H9 (cell line): ENCODE data around the gene TRIM17. TPM values are rescaled to one million over a fixed set of nuclear protein-coding genes. Genes with fewer than 3 reads are reported as not detected.

ENCODE experiments used
- DNase-seq: peaks from one replicate; pipeline ENCODE4 v3.0.0-alpha.2; 2017
- H2AFZ ChIP-seq: one replicate; pipeline ENCODE4 v1.6.1; 2013; ENCODE audit warnings: mild to moderate bottlenecking, low read length, control low read depth, moderate library complexity
- H2AK5ac ChIP-seq: 2 replicates; pipeline ENCODE4 v1.6.1; 2013; ENCODE audit warnings: low read length, control low read depth, mixed read lengths; ENCODE audit not compliant: insufficient read length
- H2BK120ac ChIP-seq: one replicate; pipeline ENCODE4 v1.6.1; 2013; ENCODE audit warnings: low read depth, mild to moderate bottlenecking, low read length, control low read depth, inconsistent platforms; ENCODE audit not compliant: poor library complexity, severe bottlenecking
- H2BK12ac ChIP-seq: 2 replicates; pipeline ENCODE4 v1.6.1; 2013; ENCODE audit warnings: low read length, control low read depth, mixed read lengths, low read depth; ENCODE audit not compliant: insufficient read length
- H2BK15ac ChIP-seq: 2 replicates; pipeline ENCODE4 v1.6.1; 2013; ENCODE audit warnings: low read depth, low read length, control low read depth
- H2BK20ac ChIP-seq: one replicate; pipeline ENCODE4 v1.6.1; 2013; ENCODE audit warnings: low read depth, mild to moderate bottlenecking, low read length, control low read depth, inconsistent platforms; ENCODE audit not compliant: poor library complexity, severe bottlenecking
- H2BK5ac ChIP-seq: 2 replicates; pipeline ENCODE4 v1.6.1; 2013; ENCODE audit warnings: low read length, control low read depth, mixed read lengths; ENCODE audit not compliant: insufficient read length
- H3K14ac ChIP-seq: 2 replicates; pipeline ENCODE4 v1.6.1; 2013; ENCODE audit warnings: low read length, control low read depth; ENCODE audit not compliant: insufficient read depth
- H3K18ac ChIP-seq: 2 replicates; pipeline ENCODE4 v1.6.1; 2013; ENCODE audit warnings: low read depth, mild to moderate bottlenecking, mixed read lengths, low read length, control low read depth; ENCODE audit not compliant: insufficient read length
- H3K23ac ChIP-seq: 2 replicates; pipeline ENCODE4 v1.6.1; 2013; ENCODE audit warnings: low read length, control low read depth, mixed read lengths, low read depth; ENCODE audit not compliant: insufficient read length
- H3K23me2 ChIP-seq: 2 replicates; pipeline ENCODE4 v1.6.1; 2013; ENCODE audit warnings: low read depth, mild to moderate bottlenecking, mixed read lengths, low read length, control low read depth; ENCODE audit not compliant: insufficient read length, poor library complexity, severe bottlenecking
- H3K27ac ChIP-seq: 2 replicates; pipeline ENCODE4 v1.5.1; 2013; ENCODE audit warnings: low read length, control low read depth, mixed read lengths, low read depth; ENCODE audit not compliant: insufficient read length
- H3K27me3 ChIP-seq: 2 replicates; pipeline ENCODE4 v1.6.1; 2013; ENCODE audit warnings: low read length, control low read depth, inconsistent platforms; ENCODE audit not compliant: insufficient read depth
- H3K4ac ChIP-seq: 2 replicates; pipeline ENCODE4 v1.6.1; 2013; ENCODE audit warnings: low read depth, mild to moderate bottlenecking, control low read depth, inconsistent platforms, low read length, moderate library complexity
- H3K4me1 ChIP-seq: 2 replicates; pipeline ENCODE4 v1.6.1; 2013; ENCODE audit warnings: low read length, control low read depth, inconsistent platforms; ENCODE audit not compliant: insufficient read depth
- H3K4me2 ChIP-seq: 2 replicates; pipeline ENCODE4 v1.6.1; 2013; ENCODE audit warnings: low read length, control low read depth, mixed read lengths; ENCODE audit not compliant: insufficient read length, insufficient read depth
- H3K56ac ChIP-seq: 2 replicates; pipeline ENCODE4 v1.6.1; 2013; ENCODE audit warnings: low read depth, mild to moderate bottlenecking, mixed read lengths, low read length, control low read depth; ENCODE audit not compliant: insufficient read length
- H3K79me1 ChIP-seq: 2 replicates; pipeline ENCODE4 v1.6.1; 2013; ENCODE audit warnings: low read depth, mild to moderate bottlenecking, moderate library complexity, low read length, control low read depth, inconsistent platforms; ENCODE audit not compliant: insufficient read depth, poor library complexity, severe bottlenecking
- H3K79me2 ChIP-seq: 2 replicates; pipeline ENCODE4 v1.6.1; 2013; ENCODE audit warnings: low read length, control low read depth, inconsistent platforms; ENCODE audit not compliant: insufficient read depth
- H3K9ac ChIP-seq: 2 replicates; pipeline ENCODE4 v1.6.1; 2013; ENCODE audit warnings: low read length, control low read depth, mixed read lengths; ENCODE audit not compliant: insufficient read length; ENCODE audit errors: extremely low read depth
- H3K9me3 ChIP-seq: one replicate; pipeline ENCODE4 v1.6.1; 2013; ENCODE audit warnings: low read depth, low read length, inconsistent platforms; ENCODE audit not compliant: control insufficient read depth
- H3T11ph ChIP-seq: one replicate; pipeline ENCODE4 v1.6.1; 2013; ENCODE audit warnings: mild to moderate bottlenecking, low read length, control low read depth, inconsistent platforms
- H4K20me1 ChIP-seq: one replicate; pipeline ENCODE4 v1.6.1; 2013; ENCODE audit not compliant: control insufficient read depth, insufficient read length, insufficient read depth
- H4K5ac ChIP-seq: 2 replicates; pipeline ENCODE4 v1.6.1; 2013; ENCODE audit warnings: low read depth, mild to moderate bottlenecking, mixed read lengths, low read length, control low read depth; ENCODE audit not compliant: insufficient read length
- H4K8ac ChIP-seq: replicated peaks from 2 replicates; pipeline ENCODE4 v1.6.1; 2013; ENCODE audit warnings: low read length, control low read depth, mixed read lengths, low read depth; ENCODE audit not compliant: insufficient read length
- H4K91ac ChIP-seq: 2 replicates; pipeline ENCODE4 v1.6.1; 2013; ENCODE audit warnings: low read depth, mild to moderate bottlenecking, moderate library complexity, mixed read lengths, low read length, control low read depth; ENCODE audit not compliant: insufficient read length
- H3K27ac Mint-ChIP-seq, 3 experiments: 2 replicates in 2 of 3; 3 replicates in 1 of 3; pipeline ENCODE4 v1.8.0; 2020 to 2021; ENCODE audit warnings: mixed read lengths in 3 of 3, mild to moderate bottlenecking in 1 of 3, moderate library complexity in 1 of 3
- H3K27me3 Mint-ChIP-seq: 2 replicates; pipeline ENCODE4 v1.8.0; 2021; ENCODE audit warnings: low read depth, mild to moderate bottlenecking, moderate library complexity, mixed read lengths
- H3K36me3 Mint-ChIP-seq, 3 experiments: 2 replicates in 2 of 3; 3 replicates in 1 of 3; pipeline ENCODE4 v1.8.0; 2020 to 2021; ENCODE audit warnings: low read depth in 3 of 3, mixed read lengths in 3 of 3; ENCODE audit not compliant: insufficient read depth in 1 of 3
- H3K4me1 Mint-ChIP-seq, 2 experiments: 2 replicates each; pipeline ENCODE4 v1.8.0; 2020; ENCODE audit warnings: mixed read lengths in 2 of 2
- H3K4me3 Mint-ChIP-seq, 2 experiments: 2 replicates in 1 of 2; 3 replicates in 1 of 2; pipeline ENCODE4 v1.8.0; 2020 to 2021; ENCODE audit warnings: mild to moderate bottlenecking in 2 of 2, mixed read lengths in 2 of 2, moderate library complexity in 1 of 2
- H3K9me3 Mint-ChIP-seq, 2 experiments: 2 replicates in 1 of 2; 3 replicates in 1 of 2; pipeline ENCODE4 v1.8.0; 2020; ENCODE audit warnings: mild to moderate bottlenecking in 2 of 2, mixed read lengths in 2 of 2, moderate library complexity in 1 of 2
- CTCF ChIP-seq: fragments of 200-600 bp; sonication (generic); conservative IDR thresholded peaks from 3 replicates; pipeline ENCODE4 v1.8.0; 2021; ENCODE audit warnings: antibody characterized with exemption, mild to moderate bottlenecking
- WGBS: extraction: QIAGEN DNeasy Blood & Tissue Kit; methylation state at CpG from one replicate; pipeline ENCODE4 v1.1.7; 2013; ENCODE audit warnings: missing lambda C conversion rate, low lambda C conversion rate, mixed read lengths; ENCODE audit not compliant: insufficient read length; ENCODE audit errors: extremely low coverage; 5-methylcytosine and 5-hydroxymethylcytosine counted together
- total RNA-seq: library from RNA; stranded (reverse); gene quantifications from 2 replicates; pipeline ENCODE4 v1.2.1, GENCODE V29; 2021

Gene TRIM17
- total RNA-seq, 1 experiment from 2014 or later: 2.8 TPM

GRCh38 chr1:228364706-228365213, 51.9 kb downstream of the TRIM17 start:
- H4K91ac ChIP-seq: no peak overlapping the region

More at GRCh38 chr1:228364706-228365213, 51.9 kb downstream of the TRIM17 start:
- Histone ChIP-seq H3K56ac (no peak overlapping the region), H2BK20ac (no peak overlapping the region), H3K4me2 (no peak overlapping the region), H2BK15ac (no peak overlapping the region), H3K23ac (no peak overlapping the region), H3K14ac (no peak overlapping the region; the same call in 1 of the 2 replicates), H2AFZ (no peak overlapping the region), H2BK5ac (no peak overlapping the region), H4K5ac (no peak overlapping the region), H3K9ac (no peak overlapping the region), H3K27ac (no peak overlapping the region), H3K4me1 (no peaks in the 10 kb centered on the region), H2BK12ac (no peak overlapping the region), H3K79me1 (no peaks in the 10 kb centered on the region), H2BK120ac (no peak overlapping the region), H2AK5ac (no peak overlapping the region), H3K4ac (no peak overlapping the region), H3K79me2 (no peaks in the 10 kb centered on the region), H3K23me2 (no peaks in the 10 kb centered on the region), H3K27me3 (no peaks in the 10 kb centered on the region; the same call in 1 of the 2 replicates), H4K8ac (no peak overlapping the region), H4K20me1 (no peaks in the 10 kb centered on the region), H3K18ac (no peak overlapping the region), H3T11ph (no peak overlapping the region), H3K9me3 (no peaks in the 10 kb centered on the region)
- H3K4me1 Mint-ChIP-seq: peaks cover 3 to 11% of the 10 kb centered on the region in 2 experiments; a peak in 2 of 4 replicates
- 0 out of 7 replicates have a peak overlapping the region, but pooled peaks of 1 of the 3 experiments have one; percentile 44 for H3K27ac Mint-ChIP-seq
- WGBS: no CpG with 5 or more reads among the region's 19 CpGs
- H3K4me3 Mint-ChIP-seq: no peak overlapping the region
- DNase-seq: no peak
- peaks cover 5% of the 10 kb centered on the region for H3K27me3 Mint-ChIP-seq
- no peaks in the 10 kb centered on the region for H3K9me3 Mint-ChIP-seq
- H3K36me3 Mint-ChIP-seq: no peaks in the 10 kb centered on the region
- no peak for TF ChIP-seq CTCF
